Measurements from ENCODE around the gene PABPC1L2A.
"Not testable (repeated sequence)": the region's sequence is repeated elsewhere in the genome, so short reads cannot be mapped to it uniquely, and the experiment has no call there.

Gene PABPC1L2A

DNA sequence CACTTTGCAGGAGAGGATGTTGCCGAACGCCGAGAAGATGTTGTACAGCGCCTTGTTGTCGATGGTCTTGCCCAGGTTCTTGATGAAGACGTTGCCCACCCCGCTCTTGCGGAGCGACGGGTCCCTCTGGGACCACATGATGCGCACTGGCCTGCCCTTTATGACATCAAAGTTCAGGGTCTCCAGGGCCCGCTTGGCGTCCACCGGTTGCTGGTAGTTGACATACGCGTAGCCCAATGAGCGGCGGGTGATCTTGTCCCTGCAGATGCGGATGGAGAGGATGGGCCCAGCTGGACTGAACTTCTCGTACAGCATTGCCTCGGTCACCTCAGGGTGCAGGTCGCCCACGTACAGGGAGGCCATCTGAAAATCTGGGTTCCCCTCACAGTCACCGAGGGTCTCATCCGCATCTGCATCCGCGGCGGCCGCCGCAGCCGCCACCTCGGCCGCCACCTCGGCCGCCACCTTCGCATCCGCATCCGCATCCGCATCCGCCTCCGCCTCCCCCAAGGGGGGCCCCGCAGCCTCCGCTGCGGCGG lies at the start of gene PABPC1L2A:
Gene PABPC1L2A (minus strand): TSS at position 489 of the 539 bp plus-strand sequence. CDS start 126 bp downstream, at position 363.
- DNase-seq (ENCODE audit: low read depth in 2 of 2): not testable (repeated sequence)

DNA sequence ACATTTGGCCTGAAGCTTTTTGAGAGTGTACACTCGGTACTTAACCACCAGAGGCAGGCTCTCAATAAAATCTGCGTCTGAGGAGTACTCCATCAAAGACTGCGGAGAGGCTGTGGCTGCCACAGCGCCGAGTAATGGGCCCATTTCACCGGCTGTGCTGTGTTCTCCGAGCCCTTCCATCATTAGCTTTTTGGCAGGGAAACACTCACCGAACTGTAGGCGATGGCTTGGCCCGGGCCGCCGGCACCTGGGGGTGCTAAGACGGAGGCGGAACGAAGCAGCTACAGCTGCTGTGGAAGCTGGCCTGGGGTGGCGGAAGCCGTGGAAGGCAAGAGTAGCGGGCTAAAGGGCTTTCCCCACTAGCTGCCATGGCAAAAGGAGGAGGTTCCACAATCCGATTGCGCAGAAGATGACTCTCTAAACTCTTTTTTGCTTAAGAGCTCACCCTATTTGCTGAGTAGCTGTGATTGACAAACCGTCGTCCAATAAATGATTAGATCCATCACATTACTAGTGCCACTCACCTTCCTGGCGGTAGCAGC lies 48.5 kb upstream of the PABPC1L2A start:
- no peak for DNase-seq (ENCODE audit: low read depth in 2 of 2)

DNA sequence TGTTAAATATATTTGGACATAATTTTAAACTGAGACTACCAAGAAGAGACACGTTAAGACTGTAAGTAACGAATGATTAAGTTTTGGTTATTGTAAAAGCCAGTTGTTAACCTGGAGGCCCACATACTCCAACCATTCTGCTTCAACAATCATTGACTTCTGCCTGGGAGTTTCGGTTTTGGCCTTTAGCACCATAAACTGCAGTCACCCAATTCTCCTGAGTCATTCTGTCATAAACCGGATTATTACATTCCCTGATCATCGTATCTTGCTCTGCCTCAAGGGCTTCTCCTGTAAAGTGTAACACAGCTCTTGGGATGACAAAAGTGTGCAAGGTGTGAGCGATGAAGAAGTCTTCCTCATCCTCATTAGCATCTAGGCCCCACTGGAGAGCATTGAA lies 46.9 kb upstream of the PABPC1L2A start:
- no peak for DNase-seq (ENCODE audit: low read depth in 2 of 2)

DNA sequence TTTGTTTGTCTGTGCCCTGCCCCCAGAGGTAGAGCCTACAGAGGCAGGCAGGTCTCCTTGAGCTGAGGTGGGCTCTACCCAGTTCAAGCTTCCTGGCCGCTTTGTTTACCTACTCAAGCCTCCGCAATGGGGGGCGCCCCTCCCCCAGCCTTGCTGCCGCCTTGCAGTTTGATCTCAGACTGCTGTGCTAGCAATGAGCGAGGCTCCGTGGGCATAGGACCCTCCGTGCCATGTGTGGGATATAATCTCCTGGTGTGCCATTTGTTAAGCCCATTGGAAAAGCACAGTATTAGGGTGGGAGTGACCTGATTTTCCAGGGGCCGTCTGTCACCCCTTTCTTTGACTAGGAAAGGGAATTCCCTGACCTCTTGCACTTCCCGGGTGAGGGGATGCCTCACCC lies 20.2 kb upstream of the PABPC1L2A start:
- DNase-seq (ENCODE audit: low read depth in 2 of 2): not testable (repeated sequence)

DNA sequence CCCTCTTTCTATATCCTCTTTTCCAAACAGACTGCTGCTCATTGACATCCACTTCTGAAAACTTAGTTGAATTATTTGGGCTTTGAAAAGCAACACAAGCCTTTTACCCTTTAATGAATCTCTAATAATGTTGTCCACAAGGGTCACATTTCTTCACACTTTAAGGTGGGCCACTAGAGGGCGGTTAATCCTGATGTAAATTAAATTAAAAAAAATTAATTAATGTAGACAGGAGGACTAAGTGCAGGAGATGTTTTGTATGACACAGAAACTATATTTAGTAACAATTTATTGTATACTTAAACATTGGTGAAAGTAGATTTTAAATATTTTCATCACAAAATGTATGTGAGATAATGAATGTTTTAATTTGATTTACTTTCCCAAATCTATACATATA lies 7.5 kb upstream of the PABPC1L2A start:
- DNase-seq (ENCODE audit: low read depth in 2 of 2): peak in 1 of 2 donors; percentile 0

DNA sequence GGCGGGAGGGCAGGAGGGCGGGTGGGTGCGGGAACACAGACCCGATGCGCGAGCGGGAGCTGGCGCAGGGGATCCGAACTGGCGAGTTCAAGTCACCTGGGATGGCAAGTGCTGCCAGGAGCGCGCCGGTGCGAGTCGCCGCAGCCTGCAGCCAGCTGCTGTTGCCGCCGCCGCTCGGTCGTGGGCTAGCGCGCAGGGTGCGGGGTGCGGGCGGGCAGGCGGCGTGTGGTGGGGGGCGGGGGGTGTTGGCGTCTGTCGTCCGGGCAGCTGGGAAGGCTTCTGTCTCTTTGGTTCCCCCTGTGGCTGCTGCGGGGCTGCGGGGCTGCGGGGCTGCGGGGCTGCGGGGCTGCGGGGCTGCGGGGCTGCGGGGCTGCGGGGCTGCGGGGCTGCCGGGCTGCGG lies 572 bp upstream of the PABPC1L2A start:
- DNase-seq (ENCODE audit: low read depth in 2 of 2): not testable (repeated sequence)

DNA sequence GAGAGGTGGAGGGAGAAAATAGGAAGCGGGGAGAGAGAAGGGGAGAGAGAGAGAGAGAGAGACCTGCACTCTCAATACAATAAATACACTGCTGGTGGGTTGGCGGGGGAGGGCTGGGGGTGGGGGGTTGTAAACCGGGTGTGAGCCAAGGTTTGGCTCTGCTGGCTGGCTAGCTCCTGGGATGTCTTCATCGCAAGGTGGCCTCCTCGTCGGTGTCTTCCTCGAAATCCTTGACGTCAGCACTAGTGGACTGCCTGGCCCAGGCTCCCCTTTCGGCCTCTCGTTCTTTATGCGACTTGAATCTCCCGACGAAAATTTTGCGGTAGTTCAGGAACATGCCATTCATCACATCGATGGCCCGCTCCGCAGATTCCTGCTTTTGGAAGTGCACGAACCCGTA lies 715 bp downstream of the PABPC1L2A start:
- not testable (repeated sequence) for DNase-seq (ENCODE audit: low read depth in 2 of 2)

DNA sequence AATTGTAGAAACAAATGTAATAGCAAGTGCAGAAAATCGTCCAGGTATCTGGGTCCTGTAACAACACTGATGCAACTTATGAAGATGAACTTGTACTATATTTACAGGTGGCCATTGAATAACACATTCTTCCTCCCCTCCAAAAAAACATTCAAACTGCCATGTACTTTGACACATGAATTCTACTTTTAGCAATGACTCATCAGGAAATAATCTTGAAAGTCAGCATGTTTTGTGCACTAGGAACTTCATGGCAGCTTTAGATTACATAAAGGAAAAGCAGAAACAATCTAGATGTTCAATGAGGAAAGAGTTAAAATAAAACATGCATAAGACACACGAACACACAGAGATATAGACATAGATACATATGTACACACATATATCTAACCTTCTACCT lies 2.5 kb downstream of the PABPC1L2A start:
- DNase-seq (ENCODE audit: low read depth in 2 of 2): no peak

DNA sequence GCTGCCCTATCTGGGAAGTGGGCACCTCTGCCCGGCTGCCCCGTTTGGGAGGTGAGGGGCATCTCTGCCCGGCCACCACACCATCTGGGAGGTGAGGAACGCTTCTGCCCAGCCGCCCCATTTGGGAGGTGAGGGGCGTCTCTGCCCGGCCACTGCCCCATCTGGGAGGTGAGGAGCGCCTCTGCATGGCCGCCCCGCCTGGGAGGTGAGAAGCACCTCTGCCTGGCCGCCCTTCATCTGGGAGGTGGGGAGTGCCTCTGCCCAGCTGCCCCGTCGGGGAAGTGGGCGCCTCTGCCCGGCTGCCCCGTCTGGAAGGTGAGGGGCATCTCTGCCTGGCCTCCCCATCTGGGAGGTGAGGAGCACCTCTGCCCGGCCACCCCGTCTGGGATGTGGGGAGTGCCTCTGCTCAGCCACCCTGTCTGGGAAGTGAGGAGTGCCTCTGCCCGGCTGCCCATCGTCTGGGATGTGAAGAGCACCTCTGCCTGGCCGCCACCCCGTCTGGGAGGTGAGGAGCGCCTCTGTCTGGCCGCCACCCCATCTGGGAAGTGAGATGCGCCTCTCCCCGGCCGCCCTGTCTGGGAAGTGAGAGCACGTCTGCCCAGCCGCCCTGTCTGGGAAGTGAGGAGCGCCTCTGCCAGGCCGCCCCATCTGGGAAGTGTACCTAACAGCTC lies 9.8 kb downstream of the PABPC1L2A start:
- no peak for DNase-seq (ENCODE audit: low read depth in 2 of 2)

DNA sequence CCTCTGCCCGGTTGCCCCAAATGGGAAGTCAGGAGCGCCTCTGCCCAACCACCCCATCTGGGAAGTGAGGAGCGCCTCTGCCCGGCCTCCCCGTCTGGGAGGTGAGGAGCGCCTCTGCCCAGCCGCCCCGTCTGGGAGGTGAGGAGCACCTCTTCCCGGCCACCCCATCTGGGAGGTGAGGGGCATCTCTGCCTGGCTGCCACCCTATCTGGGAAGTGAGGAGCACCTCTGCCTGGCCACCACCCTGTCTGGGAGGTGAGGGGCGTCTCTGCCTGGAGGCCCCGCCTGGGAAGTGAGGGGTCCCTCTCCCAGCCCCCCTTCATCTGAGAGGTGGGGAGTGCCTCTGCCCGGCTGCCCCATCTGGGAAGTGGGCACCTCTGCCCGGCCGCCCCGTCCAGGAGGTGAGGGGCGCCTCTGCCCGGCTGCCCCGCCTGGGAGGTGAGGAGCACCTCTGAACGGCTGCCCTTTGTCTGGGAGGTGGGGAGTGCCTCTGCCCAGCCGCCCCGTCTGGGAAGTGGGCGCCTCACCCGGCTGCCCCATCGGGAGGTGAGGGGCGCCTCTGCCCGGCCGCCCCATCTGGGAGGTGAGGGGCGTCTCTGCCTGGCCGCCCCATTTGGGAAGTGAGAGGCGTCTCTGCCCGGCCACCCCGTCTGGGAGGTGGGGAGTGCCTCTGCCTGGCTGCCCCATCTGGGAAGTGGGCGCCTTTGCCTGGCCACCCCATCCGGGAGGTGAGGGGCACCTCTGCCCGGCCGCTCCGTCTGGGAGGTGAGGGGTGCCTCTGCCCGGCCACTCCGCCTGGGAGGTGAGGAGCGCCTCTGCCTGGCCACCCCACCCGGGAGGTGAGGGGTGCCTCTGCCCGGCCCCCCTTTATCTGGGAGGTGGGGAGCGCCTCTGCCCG lies 10.6 kb downstream of the PABPC1L2A start:
- DNase-seq (ENCODE audit: low read depth in 2 of 2): no peak

DNA sequence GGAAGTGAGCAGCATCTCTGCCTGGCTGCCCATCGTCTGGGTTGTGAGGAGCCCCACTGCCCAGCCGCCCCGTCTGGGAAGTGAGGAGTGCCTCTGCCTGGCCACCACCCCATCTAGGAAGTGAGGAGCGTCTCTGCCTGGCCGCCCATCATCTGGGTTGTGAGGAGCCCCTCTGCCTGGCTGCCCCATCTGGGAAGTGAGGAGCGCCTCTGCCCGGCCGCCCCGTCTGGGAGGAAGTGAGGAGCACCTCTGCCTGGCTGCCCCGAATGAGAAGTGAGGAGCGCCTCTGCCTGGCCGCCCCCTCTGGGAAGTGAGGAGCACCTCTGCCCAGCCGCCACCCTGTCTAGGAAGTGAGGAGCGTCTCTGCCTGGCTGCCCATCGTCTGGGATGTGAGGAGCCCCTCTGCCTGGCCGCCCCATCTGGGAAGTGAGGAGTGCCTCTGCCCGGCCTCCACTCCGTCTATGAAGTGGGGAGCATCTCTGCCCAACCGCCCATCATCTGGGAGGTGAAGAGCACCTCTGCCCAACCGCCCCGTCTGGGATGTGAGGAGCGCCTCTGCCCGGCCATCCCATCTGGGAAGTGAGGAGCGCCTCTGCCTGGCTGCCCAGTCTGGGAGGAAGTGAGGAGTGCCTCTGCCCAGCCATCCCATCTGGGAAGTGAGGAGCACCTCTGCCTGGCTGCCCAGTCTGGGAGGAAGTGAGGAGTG lies 11.4 kb downstream of the PABPC1L2A start:
- not testable (repeated sequence) for DNase-seq (ENCODE audit: low read depth in 2 of 2)

DNA sequence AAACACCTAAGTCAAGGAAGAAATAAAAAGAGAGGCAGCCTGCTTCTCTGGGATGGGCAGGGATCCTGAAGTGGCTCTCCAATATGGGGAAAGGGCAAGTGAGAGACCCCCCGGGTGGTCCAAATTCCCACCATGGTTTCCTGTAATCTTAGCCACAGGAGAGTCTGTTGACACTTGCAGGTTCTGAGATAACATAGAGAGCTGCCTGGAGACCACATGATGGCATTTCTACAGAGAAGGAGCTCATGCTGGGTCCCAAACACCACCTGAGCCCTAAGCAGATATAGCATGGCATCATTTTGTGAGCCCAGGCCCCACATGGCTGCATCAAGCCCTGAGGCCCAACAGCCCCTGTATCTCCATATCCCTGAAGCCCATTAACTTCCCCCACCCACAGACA lies 50.4 kb downstream of the PABPC1L2A start:
- DNase-seq (ENCODE audit: low read depth in 2 of 2): no peak

Data from activated CD4-positive, alpha-beta T cell treated with anti-CD3 and anti-CD28 coated beads for 24 hours (primary cell).